Dendritic cell treated with granulocyte-macrophage colony-stimulating factor and Interleukin-4, amounts not matched to agents 40 ng/mL and 50 ng/mL, for 4 days (primary cell): ENCODE data around the gene ARHGEF12.
"Not testable (repeated sequence)": the region's sequence is repeated elsewhere in the genome, so short reads cannot be mapped to it uniquely, and the experiment has no call there.

Experiments
- H3K27ac Mint-ChIP-seq: one replicate; pipeline ENCODE4 v1.8.0; 2022; ENCODE audit warnings: mild to moderate bottlenecking, mixed read lengths
- H3K27me3 Mint-ChIP-seq: one replicate; pipeline ENCODE4 v1.8.0; 2022; ENCODE audit warnings: mild to moderate bottlenecking, mixed read lengths
- H3K36me3 Mint-ChIP-seq: one replicate; pipeline ENCODE4 v1.8.0; 2022; ENCODE audit warnings: low read depth, mixed read lengths
- H3K4me1 Mint-ChIP-seq: one replicate; pipeline ENCODE4 v1.8.0; 2022; ENCODE audit warnings: low read depth, mixed read lengths
- H3K4me3 Mint-ChIP-seq: one replicate; pipeline ENCODE4 v1.8.0; 2022; ENCODE audit warnings: mild to moderate bottlenecking, moderate library complexity, mixed read lengths
- H3K9me3 Mint-ChIP-seq: one replicate; pipeline ENCODE4 v1.8.0; 2022; ENCODE audit warnings: mixed read lengths
- intact Hi-C: fragments of 100-400 bp; cut with micrococcal nuclease; formaldehyde crosslinking; loops from one replicate; pipeline ENCODE4 v1.15.0; 2022

Gene ARHGEF12

DNA sequence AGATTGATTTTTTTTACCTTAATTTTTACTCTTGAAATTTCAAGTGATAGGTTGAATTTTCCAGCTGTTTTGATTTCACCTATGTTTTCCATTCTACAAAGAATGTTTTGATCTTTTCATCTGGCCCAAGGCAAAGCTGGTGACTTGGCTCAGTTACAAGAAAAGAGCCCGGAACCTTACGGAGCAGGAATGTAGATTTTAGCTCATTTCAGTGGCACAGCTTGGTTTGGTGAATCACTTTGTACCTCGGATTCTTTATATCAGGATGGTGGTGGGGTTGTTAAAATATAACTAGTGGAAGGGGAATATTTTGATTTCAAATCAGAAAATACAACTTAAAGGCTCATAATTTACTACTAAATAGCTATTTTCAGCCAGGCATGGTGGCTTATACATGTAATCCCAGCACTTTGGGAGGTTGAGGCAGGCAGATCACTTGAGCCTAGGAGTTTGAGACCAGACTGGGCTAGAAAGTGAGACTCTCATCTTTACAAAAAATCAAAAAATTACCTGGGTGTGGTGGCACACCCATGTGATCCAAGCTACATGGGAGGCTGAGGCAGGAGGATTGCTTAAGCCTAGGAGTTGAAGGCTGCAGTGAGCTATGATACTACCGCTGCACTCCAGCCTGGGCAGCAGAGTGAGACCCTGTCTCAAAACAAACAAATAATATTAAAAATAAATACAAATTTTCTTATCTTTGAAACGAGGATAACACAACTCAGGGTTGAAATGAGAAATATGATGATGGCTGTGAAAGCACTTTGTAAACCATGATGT is 166.0 kb downstream of the ARHGEF12 start:
- Mint-ChIP-seq H3K4me3 (no peak overlapping the region), H3K9me3 (no peaks in the 10 kb centered on the region), H3K27me3 (peaks cover 42% of the 10 kb centered on the region), H3K27ac (no peak overlapping the region), H3K36me3 (no peaks in the 10 kb centered on the region), H3K4me1 (no peaks in the 10 kb centered on the region)
- intact Hi-C loops = no loop called here

DNA sequence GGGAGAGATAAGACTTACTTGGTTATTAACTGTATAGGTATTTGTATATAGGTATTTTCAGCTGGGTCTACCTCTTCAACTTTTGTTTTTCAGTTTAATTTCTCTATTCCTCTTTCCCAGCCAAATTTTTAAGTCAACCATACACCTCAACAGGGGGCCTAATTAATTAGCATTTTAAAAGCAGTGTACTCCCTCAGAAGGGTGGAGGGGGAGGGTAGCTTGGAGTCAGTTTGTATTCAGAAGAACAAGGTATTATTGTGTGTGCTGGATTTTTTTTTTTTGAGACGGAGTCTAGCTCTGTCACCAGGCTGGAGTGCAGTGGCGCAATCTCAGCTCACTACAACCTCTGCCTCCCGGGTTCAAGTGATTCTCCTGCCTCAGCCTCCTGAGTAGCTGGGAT is 167.3 kb downstream of the ARHGEF12 start:
- H3K27ac Mint-ChIP-seq, H3K9me3 Mint-ChIP-seq, H3K4me1 Mint-ChIP-seq, H3K36me3 Mint-ChIP-seq, intact Hi-C loops, H3K4me3 Mint-ChIP-seq: not testable (repeated sequence)
- H3K27me3 Mint-ChIP-seq = peaks cover 49% of the 10 kb centered on the region

GRCh38 chr11:120505801-120506425 is 169.7 kb downstream of the ARHGEF12 start:
- H3K4me1 Mint-ChIP-seq = no peaks in the 10 kb centered on the region
- H3K36me3 Mint-ChIP-seq = no peaks in the 10 kb centered on the region
- peaks cover 60% of the 10 kb centered on the region for H3K27me3 Mint-ChIP-seq
- H3K27ac Mint-ChIP-seq = no peak overlapping the region
- intact Hi-C loops = no loop called here
- no peak overlapping the region for H3K4me3 Mint-ChIP-seq
- H3K9me3 Mint-ChIP-seq = no peaks in the 10 kb centered on the region

- no peaks in the 10 kb centered on the region for H3K36me3 Mint-ChIP-seq
- no peaks in the 10 kb centered on the region for H3K4me1 Mint-ChIP-seq
- intact Hi-C loops = loop anchor here (10.0 kb wide), 1 partner anchor 445 kb away; no protein-coding TSS in a partner anchor
- H3K27me3 Mint-ChIP-seq = peaks cover 71% of the 10 kb centered on the region
- H3K27ac Mint-ChIP-seq = no peak overlapping the region
- no peaks in the 10 kb centered on the region for H3K9me3 Mint-ChIP-seq
- H3K4me3 Mint-ChIP-seq = no peak overlapping the region
These were observed 173.3 kb downstream of the ARHGEF12 start for GRCh38 chr11:120509346-120510053.

DNA sequence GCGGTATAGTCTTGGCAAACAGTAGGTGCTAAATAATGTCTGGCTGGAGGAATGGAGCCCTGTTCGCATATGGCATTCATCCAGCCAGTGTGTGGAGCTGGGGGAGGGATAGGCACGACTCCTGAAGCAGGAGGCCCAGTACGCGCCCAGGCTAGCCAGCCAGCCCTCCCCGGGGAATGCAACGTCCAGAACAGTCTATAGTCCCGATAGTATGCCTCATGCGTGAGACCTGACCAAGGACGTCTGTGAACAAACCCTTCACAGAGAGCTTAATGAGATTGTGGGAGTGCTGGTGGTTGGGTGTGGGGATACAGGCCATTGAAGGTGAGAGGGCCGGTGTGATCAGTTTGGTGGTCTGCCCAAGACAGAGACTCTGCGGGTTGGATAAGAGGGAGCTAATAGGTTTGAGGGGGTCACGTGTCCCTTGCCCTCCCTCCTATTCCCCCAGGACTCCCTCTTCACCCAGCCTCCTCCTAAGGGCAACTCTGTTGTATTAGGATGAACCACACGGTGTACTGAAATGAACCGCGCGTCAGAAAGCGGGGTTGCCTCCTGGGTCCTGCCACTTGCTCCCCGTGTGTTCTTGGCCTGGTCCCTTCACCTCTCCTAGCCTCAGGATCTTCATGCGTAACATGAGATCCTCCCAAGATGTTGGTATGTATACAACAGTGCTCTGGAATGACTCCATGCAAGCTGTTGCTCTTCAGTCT is 174.3 kb downstream of the ARHGEF12 start:
- no peak overlapping the region for H3K4me3 Mint-ChIP-seq
- no peaks in the 10 kb centered on the region for H3K4me1 Mint-ChIP-seq
- H3K9me3 Mint-ChIP-seq = no peaks in the 10 kb centered on the region
- H3K36me3 Mint-ChIP-seq = no peaks in the 10 kb centered on the region
- intact Hi-C loops = loop anchor here (10.0 kb wide), 1 partner anchor 444 kb away; no protein-coding TSS in a partner anchor
- peaks cover 77% of the 10 kb centered on the region for H3K27me3 Mint-ChIP-seq
- H3K27ac Mint-ChIP-seq = no peak overlapping the region

DNA sequence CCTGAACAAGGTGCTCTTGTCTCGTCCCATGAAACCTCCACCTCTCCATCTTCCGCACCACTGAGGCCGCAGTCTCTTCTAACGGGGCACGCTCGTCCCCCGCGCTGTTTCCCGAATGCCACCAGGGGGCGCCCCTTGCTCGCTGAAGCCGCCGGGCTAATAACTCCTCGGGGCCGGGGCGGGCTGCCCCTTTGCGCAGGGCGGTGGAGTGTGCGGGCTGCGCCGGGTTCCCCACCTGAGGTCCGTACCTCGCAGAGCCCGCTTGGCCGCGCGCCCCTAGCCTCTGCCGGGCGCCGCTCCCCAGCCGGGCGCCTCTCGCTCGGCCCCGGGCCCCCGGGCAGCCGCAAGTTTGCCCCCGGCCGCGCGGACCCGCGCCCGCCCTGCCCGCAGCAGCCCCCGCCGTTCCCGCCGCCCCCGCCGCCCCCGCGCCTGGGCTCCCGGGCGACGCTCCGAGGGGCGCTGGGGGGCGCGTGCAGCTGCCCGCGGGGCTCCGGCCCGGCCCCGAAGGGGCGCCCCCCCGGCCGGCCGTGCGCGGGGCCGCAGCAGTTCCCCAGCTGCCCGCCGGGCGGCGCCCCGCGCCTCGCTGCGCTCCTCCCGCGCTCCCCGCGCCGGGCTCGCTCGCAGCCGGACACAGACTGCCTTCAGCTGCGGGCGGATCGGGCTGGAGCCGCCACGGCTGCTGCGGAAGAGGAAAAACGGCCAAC is 175.1 kb downstream of the ARHGEF12 start, which contains the start of gene GRIK4:
TSS of gene GRIK4 (plus strand) at position 633 of the 704 bp plus-strand sequence. CDS start 148,571 bp downstream, outside the sequence.
- no peak within 1 kb of the TSS for H3K4me3 Mint-ChIP-seq
- no peaks in the 10 kb centered on the region for H3K36me3 Mint-ChIP-seq
- H3K27me3 Mint-ChIP-seq = peaks cover 78% of the 10 kb centered on the region
- H3K4me1 Mint-ChIP-seq = no peaks in the 10 kb centered on the region
- intact Hi-C loops = loop anchor here (10.0 kb wide), 1 partner anchor 444 kb away; no protein-coding TSS in a partner anchor
- H3K27ac Mint-ChIP-seq = no peak within 1 kb of the TSS
- H3K9me3 Mint-ChIP-seq = no peaks in the 10 kb centered on the region

- Mint-ChIP-seq H3K27ac (no peak overlapping the region), H3K36me3 (no peaks in the 10 kb centered on the region), H3K27me3 (peaks cover 78% of the 10 kb centered on the region), H3K9me3 (no peaks in the 10 kb centered on the region), H3K4me3 (no peak overlapping the region), H3K4me1 (no peaks in the 10 kb centered on the region)
- intact Hi-C loops = loop anchor here (10.0 kb wide), 1 partner anchor 443 kb away; no protein-coding TSS in a partner anchor
These were observed 175.9 kb downstream of the ARHGEF12 start for GRCh38 chr11:120511820-120512738.

GRCh38 chr11:120512739-120513435 is 176.7 kb downstream of the ARHGEF12 start:
- Mint-ChIP-seq H3K27ac (no peak overlapping the region), H3K27me3 (peaks cover 80% of the 10 kb centered on the region), H3K9me3 (no peaks in the 10 kb centered on the region), H3K36me3 (no peaks in the 10 kb centered on the region), H3K4me3 (no peak overlapping the region), H3K4me1 (no peaks in the 10 kb centered on the region)
- intact Hi-C loops = loop anchor here (10.0 kb wide), 1 partner anchor 442 kb away; no protein-coding TSS in a partner anchor

DNA sequence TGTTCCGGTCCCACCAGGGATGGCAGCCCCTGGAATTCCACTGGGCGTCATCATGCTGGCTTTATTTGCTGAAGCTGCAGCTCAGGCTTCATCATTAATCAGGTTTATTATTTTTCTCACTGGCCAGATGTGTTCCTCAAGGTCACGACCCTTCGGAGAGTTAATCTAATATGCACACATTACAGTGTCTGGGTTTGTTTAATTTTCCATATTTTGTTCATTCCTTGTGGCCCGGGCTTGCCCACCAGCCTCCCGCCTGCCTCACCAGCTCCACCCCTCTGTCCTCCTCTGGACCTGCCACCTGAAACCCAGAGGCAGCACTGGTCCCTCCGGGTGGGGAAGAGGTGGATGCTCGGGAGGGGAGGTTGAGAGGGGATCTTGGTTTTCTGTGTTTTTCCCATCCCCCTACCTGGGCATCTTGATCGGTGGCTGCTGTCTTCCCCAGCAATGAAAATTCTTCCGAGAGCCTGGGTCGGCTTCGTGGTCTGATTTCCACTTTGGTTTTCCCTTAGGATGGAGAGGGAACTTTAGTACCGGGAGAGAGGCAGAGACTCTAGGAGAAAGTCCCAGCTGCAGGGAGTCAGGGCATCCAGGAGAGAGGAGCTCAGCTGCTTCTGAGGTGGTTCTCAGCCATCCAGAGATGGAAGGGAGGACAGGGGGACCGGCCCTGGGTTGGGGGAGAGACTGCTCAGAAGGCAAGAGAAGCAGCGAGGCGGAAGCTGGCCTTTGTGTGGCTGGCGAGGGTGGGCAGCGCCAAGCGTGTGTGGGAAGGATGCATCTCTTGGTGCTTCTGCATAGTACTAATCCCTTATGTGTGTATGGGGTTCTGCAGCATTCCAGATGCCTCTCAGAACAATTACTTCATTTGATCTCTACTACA is 177.5 kb downstream of the ARHGEF12 start:
- H3K36me3 Mint-ChIP-seq = no peaks in the 10 kb centered on the region
- intact Hi-C loops = loop anchor here (10.0 kb wide), 1 partner anchor 441 kb away; no protein-coding TSS in a partner anchor
- H3K27ac Mint-ChIP-seq = no peak overlapping the region
- H3K4me1 Mint-ChIP-seq = no peaks in the 10 kb centered on the region
- H3K9me3 Mint-ChIP-seq = no peaks in the 10 kb centered on the region
- no peak overlapping the region for H3K4me3 Mint-ChIP-seq
- peaks cover 73% of the 10 kb centered on the region for H3K27me3 Mint-ChIP-seq

DNA sequence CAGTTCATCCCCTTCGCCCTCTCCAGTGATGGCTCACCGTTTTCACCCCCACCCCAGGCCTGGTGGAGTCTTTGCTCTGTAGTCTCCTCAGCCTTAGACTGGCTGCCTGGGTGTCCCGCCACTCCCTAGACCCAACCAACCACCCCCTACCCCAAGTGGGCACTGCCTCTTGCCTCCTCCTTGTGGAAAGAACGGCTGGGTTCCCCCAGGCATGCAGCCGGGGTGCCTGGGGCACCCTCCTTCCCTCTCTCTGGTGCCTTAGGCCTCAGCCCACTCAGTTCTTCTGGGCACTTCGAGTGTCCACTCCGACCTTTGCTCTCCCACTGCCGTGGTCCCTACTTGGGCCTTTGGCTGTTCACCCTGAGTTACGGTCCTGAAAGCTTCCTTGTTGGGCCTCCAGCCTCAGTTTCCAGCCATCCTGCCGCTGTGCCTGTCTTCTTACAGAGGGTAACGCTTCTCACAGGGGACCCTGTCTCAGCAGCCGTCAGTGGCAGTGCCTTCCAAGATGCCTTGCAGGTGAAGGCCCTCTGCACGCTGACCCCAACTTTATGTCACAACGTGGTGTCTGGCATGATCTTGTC is 178.4 kb downstream of the ARHGEF12 start:
- H3K4me3 Mint-ChIP-seq = no peak overlapping the region
- intact Hi-C loops = loop anchor here (10.0 kb wide), 1 partner anchor 440 kb away; no protein-coding TSS in a partner anchor
- H3K27me3 Mint-ChIP-seq = peaks cover 66% of the 10 kb centered on the region
- H3K4me1 Mint-ChIP-seq = no peaks in the 10 kb centered on the region
- H3K27ac Mint-ChIP-seq = no peak overlapping the region
- no peaks in the 10 kb centered on the region for H3K9me3 Mint-ChIP-seq
- no peaks in the 10 kb centered on the region for H3K36me3 Mint-ChIP-seq
